T-helper 22 cell (primary cell): ENCODE measurements around the gene MTCL3.
"Not testable (repeated sequence)": the region's sequence is repeated elsewhere in the genome, so short reads cannot be mapped to it uniquely, and the experiment has no call there.

Experiments used
- DNase-seq: peaks from one replicate; pipeline ENCODE4 v3.0.0-alpha.2; 2020; ENCODE audit warnings: low read depth

MTCL3 gene

GRCh38 chr6:127466416-127466815, 52.7 kb downstream of the MTCL3 start:
- no peak for DNase-seq

DNA sequence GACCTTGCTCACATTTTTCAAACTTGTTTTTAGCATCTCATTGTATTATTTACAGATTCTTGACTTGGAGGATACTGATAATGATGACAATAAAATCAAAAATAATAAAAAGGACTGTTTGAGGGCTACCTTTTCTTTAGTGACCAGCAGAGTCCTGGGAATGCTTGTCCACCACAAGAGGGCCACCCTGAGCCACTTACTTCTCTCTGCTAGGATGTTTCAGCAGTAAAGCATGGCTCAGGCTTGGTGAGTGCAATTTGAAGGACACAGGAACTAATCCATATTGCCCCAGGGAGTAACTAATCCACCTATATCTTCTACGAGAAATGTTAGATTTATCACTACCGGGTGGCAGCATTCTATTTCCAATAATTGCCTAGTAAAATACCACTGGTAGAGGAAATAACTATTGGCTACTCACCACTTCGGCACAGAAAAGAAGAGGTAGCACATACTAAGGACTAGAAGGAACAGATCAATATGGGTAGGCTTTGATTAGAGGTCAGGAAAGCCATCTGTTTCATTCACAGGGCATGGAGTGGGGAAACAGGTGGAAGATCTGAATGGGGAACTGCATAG, 54.2 kb downstream of the MTCL3 start:
- DNase-seq, result peak; percentile 16

DNA sequence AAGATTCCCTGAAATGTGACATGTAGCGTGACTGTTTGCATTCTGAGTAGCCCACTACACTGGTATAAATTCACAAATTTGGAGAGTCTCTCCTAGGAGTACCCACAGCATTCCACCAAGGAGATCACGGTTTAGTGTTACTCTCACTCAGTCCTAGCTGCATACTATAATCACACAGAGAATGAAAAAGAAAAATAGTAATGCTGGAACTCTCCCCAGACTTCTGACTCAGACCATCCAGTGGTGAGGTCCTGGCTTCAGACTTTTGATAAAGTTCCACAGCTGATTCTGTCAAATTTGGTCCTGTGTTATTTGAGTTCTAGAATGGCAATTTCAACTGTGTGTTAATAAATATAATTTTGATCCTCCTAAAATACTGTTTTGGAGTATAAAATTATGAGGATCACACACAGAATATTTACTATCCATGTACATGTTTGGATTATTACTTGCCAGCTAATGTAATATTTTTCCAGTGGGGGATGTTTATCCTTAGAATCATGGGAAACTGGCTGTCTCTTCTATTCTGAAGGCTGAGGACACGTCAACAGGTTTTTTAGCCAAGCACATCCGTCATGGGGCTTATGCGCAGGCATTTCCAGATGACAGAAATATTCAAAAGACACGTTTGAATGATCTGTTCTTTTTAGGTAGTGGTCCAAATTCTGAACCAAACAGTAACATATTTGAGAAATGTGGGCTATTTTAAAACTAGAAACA, 54.8 kb downstream of the MTCL3 start:
- no peak for DNase-seq

DNA sequence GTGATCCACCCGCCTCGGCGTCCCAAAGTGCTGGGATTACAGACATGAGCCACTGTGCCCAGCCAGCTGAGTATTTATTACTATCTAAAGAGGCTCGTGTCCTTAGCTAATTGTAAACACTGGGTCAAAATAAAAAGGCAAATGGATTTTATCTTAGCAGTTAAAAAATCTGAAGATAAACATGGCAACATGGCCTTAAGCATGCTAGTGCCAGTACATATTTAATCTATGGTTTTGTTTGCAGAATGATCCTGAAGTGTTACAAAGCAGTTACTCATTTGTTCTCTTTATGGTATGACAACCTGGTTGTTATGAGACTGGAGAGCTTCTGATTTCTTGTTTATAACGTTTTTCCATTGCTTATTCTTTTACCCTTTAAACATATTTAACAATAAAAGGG, 56.1 kb downstream of the MTCL3 start:
- DNase-seq, result no peak

GRCh38 chr6:127462376-127462775, 56.8 kb downstream of the MTCL3 start:
- DNase-seq, result no peak

DNA sequence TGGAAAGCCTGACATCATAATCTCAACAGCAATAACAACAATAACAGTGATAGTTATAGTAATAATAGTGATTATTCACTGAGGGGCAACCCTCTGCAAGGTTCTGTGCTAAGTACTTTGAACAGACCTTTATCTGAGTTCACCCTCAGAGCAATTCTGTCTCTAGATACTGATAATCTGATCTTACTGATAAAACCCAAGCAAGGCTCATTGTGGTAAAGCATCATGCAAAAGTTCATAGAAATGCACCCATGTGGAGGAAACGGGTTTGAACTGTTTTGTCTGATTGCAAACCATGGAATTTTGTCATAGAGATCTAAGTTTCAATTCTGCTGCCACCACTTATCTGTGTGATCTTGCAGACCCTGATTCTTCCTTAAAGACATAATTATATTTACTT, 58.7 kb downstream of the MTCL3 start:
- no peak for DNase-seq

DNA sequence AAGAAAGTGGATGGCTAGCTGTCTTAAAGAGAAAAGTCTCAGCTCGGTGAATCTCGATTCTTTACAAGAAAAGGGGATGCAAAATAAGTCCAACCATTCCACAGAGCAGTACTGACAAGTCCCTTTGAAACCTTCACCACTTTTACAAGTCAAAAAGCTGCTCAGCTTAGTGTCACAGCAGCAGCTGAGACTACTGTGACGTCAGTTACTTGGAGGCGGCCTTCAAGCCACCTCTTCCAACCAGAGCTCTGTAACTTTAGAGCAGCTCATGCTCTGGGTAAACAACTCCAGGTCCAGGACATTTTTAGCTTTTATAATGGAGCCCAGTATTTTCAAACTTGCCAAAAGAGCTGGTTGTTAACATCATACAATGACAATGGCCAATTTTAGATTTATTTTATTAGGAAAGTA, 59.9 kb downstream of the MTCL3 start, which contains the start of gene KIAA0408:
Gene KIAA0408, minus strand, starts transcription at position 159 of the 411 bp plus-strand sequence. CDS start 5,408 bp downstream, outside the sequence.
- no peak for DNase-seq

- no peak for DNase-seq
These were observed 60.3 kb downstream of the MTCL3 start for GRCh38 chr6:127458817-127459216.

DNA sequence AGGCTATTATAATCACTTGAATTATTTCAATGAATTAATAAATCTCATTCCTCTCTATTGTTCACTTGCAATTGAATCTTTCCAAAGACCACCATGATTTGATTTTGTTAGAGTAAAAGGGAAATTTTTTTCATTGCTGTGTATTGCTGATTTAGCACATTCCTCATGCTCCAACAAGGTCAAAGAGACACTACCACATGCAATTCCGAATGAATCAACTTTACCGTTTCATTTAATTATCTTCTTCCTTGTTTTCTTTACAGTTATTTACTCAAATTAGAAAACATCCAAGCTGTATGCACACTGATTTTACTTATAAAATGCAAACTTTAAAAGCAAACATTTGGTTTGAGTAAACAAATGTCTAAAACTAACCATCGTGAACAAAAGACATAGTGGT, 60.9 kb downstream of the MTCL3 start:
- DNase-seq, result no peak

DNA sequence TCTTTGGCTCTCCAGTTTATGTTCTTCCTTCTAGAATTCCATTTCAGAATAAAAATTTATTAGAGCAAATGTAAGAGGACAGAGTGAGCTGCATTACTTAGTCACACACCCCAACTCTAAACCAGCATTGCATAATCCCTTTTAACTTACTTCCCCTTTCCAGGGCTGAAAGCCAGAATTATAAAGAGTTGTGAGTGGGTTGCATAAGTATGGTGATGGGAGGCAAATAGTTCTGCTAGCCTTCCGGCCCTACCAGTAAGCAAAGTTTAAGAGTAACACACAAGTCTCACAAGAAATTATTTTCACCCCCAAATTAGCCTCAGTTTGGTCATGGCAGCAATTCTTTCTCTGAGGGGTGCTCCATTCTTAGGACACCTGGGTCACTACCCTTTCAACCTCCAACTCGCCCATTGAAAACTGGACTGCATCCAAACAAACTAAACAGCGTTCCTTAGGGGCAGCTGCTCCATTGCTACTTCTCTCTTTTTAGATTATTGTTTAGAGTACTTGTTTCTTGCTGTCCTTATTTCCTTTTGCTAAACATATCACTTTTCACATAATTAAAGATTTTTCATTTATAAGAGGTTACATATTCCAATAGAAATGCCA, 61.6 kb downstream of the MTCL3 start:
- DNase-seq, result no peak

- no peak for DNase-seq
These were observed 62.7 kb downstream of the MTCL3 start for GRCh38 chr6:127456465-127456864.

- no peak for DNase-seq
These were observed 65.1 kb downstream of the MTCL3 start for GRCh38 chr6:127453845-127454619.

GRCh38 chr6:127452803-127453202, 66.3 kb downstream of the MTCL3 start:
- no peak for DNase-seq

DNA sequence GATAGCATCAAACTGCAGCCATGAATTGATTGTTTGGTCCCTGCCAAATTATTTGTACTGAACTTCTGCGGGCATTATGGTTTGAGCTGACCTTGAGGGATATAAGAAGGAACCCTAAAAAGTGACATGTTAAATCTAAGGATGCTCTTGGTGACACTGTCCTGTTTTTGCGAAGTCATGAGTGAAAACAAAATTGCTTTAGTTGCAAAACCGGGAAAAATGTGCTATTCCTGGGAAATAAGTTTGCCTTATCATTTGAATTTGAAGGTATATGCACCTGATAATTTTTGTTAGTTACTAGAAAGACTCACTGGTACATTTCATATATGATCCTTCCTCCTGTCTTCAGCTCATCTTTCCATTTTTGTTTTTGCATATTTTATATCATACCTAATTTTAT, 67.7 kb downstream of the MTCL3 start:
- no peak for DNase-seq

- no peak for DNase-seq
These were observed 71.4 kb downstream of the MTCL3 start for GRCh38 chr6:127447780-127448179.

- DNase-seq, result no peak
These were observed 72.8 kb downstream of the MTCL3 start for GRCh38 chr6:127446356-127446755.

- no peak for DNase-seq
These were observed 77.3 kb downstream of the MTCL3 start for GRCh38 chr6:127441881-127442280.

GRCh38 chr6:127439718-127440117, 79.4 kb downstream of the MTCL3 start:
- no peak for DNase-seq

GRCh38 chr6:127436578-127437110, 82.5 kb downstream of the MTCL3 start:
- no peak for DNase-seq

DNA sequence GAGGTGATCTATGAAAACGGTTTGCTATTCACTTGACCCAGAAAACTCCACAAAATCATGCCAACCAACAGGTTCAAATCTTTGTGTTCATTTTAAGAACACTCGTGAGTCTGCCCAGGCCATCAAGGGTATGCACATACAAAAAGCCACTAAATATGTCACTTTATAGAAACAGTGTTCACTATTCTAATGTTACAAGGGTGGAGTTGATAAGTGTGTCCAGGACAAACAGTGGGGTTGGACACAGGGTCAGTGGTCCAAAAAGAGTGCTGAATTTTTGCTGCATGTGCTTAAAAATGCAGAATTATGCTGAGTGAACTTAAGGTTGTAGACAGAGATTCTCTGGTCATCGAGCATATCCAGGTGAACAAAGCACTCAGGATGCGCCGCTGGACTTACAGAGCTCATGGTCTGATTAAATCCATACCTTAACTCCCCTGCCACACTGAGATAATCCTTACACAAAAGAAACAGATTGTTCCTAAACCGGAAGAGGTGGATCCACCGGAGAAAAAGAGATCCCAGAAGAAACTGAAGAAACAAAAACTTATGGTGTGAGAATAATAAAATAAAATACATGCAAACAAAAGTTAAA, 83.4 kb downstream of the MTCL3 start:
- no peak for DNase-seq

- DNase-seq, result no peak
These were observed 84.5 kb downstream of the MTCL3 start for GRCh38 chr6:127434651-127435050.

GRCh38 chr6:127428562-127428961, 90.6 kb downstream of the MTCL3 start:
- DNase-seq, result not testable (repeated sequence)
